Upper lobe of right lung (tissue), 1 donor: Measurements from ENCODE around the gene PLXNA2. TPM values are rescaled to one million over a fixed set of nuclear protein-coding genes. Genes with fewer than 3 reads are reported as not detected.

Experiments
- ATAC-seq: fragments of 200-7000 bp; cut with Tn5 transposase; one replicate; pipeline ENCODE4 v1.9.1; 2020; ENCODE audit warnings: mild to moderate bottlenecking, moderate library complexity
- DNase-seq: peaks from one replicate; pipeline ENCODE4 v3.0.0-alpha.2; 2020
- H3K27ac ChIP-seq: fragments of 200-600 bp; one replicate; pipeline ENCODE4 v1.8.0; 2022
- H3K27me3 ChIP-seq: fragments of 200-600 bp; one replicate; pipeline ENCODE4 v1.8.0; 2022; ENCODE audit warnings: mild to moderate bottlenecking
- H3K36me3 ChIP-seq: fragments of 200-600 bp; one replicate; pipeline ENCODE4 v1.8.0; 2022
- H3K4me1 ChIP-seq: fragments of 200-600 bp; one replicate; pipeline ENCODE4 v1.8.0; 2022
- H3K4me3 ChIP-seq: fragments of 200-600 bp; one replicate; pipeline ENCODE4 v1.8.0; 2022; ENCODE audit warnings: mild to moderate bottlenecking
- H3K9me3 ChIP-seq: fragments of 200-600 bp; one replicate; pipeline ENCODE4 v1.8.0; 2022
- CTCF ChIP-seq: fragments of 200-600 bp; IDR thresholded peaks from one replicate; pipeline ENCODE4 v1.8.0; 2022; ENCODE audit warnings: antibody characterized with exemption
- intact Hi-C: fragments of 100-400 bp; cut with DNase I; formaldehyde crosslinking; loops from one replicate; pipeline ENCODE4 v1.11.0; 2022
- total RNA-seq: library from RNA; stranded (reverse); fragmentation: NEBNext Ultra II Directional; extraction: Animal tissue kit (Norgen Biotek cat#: 25700); gene quantifications from one replicate; pipeline ENCODE4 v1.2.1, GENCODE V29; 2021
- donor health status: DM: no; HTN: yes; CAD: no; lungs with severe emphysema.

PLXNA2 gene
- total RNA-seq, 1 donor from 2014 or later: 98.5 TPM

DNA sequence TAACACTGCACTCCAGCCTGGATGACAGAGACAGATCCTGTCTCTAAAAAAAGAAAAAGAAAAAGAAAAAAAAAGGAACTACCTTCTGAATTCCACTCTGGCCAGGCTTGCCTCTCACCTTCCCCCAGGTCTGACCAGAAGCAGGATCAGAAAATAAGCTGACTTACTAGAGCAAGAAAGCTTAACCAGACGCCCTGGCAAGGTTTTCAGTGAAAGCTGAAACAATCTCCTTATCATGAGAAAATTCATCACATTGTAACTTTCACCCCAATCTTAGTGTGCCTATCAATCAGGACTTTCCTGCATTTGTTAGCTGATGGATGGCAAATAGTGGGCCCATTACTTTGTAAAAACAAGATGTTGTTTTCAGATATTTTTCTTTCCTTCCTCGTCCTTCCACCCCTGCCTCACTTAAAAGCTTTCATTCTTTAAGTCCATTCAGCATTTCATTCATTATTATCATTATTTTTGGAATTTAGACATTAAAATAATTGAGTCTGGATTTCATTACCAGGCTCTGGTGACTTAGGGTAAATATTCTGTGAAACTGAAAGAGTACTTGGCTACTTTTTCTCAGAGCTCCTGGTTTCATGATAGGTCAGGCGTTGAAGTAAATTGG, 236.8 kb downstream of the PLXNA2 start:
- H3K27ac ChIP-seq: no peak overlapping the region
- ATAC-seq: no peak
- no peaks in the 10 kb centered on the region for H3K4me1 ChIP-seq
- intact Hi-C loops: no loop called here
- no peak for TF ChIP-seq CTCF
- no peaks in the 10 kb centered on the region for H3K27me3 ChIP-seq
- no peak for DNase-seq
- no peak overlapping the region for H3K4me3 ChIP-seq
- no peaks in the 10 kb centered on the region for H3K9me3 ChIP-seq
- H3K36me3 ChIP-seq: no peaks in the 10 kb centered on the region

DNA sequence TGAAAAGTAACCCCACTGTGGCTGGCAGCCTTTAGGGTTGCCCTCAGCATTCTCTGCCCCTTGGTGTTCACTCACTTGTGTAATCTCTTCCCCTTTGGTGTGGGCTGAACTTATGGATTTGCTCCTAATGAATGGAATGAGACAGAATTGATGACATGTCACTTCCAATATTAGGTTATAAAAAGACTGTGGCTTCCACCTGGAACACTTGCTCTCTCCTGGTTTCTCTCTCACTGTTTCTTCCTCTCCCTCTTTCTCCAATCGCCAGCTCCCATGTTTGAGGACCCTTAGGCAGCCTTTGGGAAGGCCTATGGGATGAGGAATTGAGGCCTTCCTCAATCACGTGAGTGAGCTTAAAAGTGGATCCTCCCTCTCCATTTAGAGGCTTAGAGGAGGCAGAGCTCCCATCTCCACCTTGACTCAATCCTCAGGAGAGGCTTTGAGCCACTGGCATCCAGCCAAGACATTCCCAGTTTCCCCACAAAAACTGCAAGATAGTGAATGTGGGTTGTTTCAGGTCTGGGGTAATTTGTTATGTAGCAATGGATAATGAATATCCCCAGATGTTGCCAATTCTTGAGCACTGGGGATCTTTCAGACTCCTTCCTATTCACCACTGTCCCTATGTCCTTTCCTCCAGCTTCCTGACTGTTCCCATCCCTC, 237.8 kb downstream of the PLXNA2 start:
- intact Hi-C loops: no loop called here
- no peaks in the 10 kb centered on the region for H3K27me3 ChIP-seq
- H3K9me3 ChIP-seq: no peaks in the 10 kb centered on the region
- TF ChIP-seq CTCF: no peak
- ATAC-seq (no peak), DNase-seq (no peak)
- no peak overlapping the region for H3K4me3 ChIP-seq
- H3K4me1 ChIP-seq: no peaks in the 10 kb centered on the region
- H3K36me3 ChIP-seq: no peaks in the 10 kb centered on the region
- H3K27ac ChIP-seq: no peak overlapping the region

DNA sequence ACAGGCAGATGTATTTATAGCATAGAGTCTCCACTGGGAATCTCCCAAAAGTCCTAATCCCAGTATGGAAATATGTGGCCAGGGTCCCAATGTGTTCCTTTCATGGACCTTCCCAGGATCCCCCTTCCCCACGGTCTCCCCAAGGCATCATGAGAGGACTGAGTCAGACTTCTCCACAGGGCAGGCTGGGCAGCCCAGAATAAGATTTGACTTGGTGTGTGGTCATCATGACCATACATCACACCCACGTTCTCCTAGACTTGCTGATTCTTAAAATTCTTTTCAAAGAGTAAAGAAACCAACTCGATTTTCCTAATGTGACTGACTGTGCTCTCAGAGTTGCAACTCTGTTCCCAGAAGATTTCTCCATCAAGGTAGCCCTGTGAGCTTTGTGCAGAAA, 239.3 kb downstream of the PLXNA2 start:
- Histone ChIP-seq H3K9me3 (no peaks in the 10 kb centered on the region), H3K4me3 (no peak overlapping the region), H3K27me3 (no peaks in the 10 kb centered on the region), H3K4me1 (no peaks in the 10 kb centered on the region), H3K36me3 (no peaks in the 10 kb centered on the region), H3K27ac (no peak overlapping the region)
- ATAC-seq (no peak), DNase-seq (no peak)
- intact Hi-C loops: no loop called here
- no peak for TF ChIP-seq CTCF

DNA sequence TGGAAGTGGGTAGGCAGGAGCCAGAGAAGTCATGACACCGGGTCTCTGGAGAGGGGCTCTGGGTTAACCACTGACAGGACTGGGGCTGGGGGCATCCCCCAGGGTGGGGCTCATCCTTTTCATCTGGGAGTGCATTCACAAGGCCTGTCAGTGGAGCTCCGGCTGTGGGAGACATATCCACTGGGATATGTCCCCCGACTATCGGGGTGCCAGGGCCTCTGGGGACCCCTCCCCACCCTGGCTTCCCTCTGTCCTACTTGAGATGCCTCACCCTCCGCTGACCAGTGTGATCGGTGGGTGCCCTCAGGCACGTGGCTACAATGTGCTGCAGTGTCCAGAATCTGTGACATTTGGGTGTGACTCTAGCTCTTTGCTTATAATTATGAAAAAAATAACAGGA, 240.9 kb downstream of the PLXNA2 start:
- no peak for ATAC-seq
- Histone ChIP-seq H3K27me3 (no peaks in the 10 kb centered on the region), H3K9me3 (no peaks in the 10 kb centered on the region), H3K4me1 (no peaks in the 10 kb centered on the region), H3K36me3 (no peaks in the 10 kb centered on the region), H3K4me3 (no peak overlapping the region), H3K27ac (no peak overlapping the region)
- no peak for TF ChIP-seq CTCF
- intact Hi-C loops: no loop called here
- no peak for DNase-seq

DNA sequence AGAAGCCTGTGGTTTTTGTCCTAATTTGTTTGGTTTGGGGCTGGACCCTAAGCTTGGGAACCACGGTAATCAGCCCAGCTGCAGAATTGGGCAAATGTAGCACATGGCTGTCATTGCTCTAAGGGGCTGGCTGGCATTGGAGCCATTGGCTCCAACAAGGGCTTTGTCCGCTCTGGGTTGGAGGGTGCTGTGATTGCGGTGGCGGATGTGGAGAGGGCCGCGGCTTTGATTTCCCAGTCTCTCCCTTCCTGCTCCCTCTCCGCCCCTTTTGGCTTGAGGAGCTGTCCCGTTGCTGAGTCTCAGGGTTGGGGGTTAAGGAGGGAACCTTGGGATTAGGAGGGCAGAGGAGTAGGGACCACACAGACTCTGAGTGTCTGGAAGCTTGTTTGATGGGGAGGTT, 241.5 kb downstream of the PLXNA2 start:
- intact Hi-C loops: no loop called here
- TF ChIP-seq CTCF: no peak
- no peak for ATAC-seq
- Histone ChIP-seq H3K4me1 (no peaks in the 10 kb centered on the region), H3K36me3 (no peaks in the 10 kb centered on the region), H3K27me3 (no peaks in the 10 kb centered on the region), H3K27ac (no peak overlapping the region), H3K9me3 (no peaks in the 10 kb centered on the region), H3K4me3 (no peak overlapping the region)
- no peak for DNase-seq

DNA sequence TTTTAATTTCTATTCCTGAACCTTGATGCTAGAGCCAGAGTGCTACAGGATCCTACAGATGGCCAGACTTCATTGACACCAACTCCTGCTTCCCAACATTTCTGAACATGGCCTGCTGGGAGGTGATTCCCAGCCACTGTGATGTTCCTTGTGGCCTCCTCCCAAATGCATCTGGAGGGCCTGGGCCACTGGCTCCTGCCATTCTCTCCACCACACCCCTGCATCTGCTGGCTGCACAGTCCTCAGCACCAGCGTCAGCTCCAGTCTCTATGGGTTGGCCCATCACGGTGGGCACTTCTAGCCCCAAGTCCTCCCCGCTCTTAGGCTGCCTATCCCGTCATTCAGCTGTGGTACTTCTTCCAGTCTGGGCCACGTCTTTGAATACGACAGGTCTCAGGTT, 242.1 kb downstream of the PLXNA2 start:
- Histone ChIP-seq H3K27me3 (no peaks in the 10 kb centered on the region), H3K9me3 (no peaks in the 10 kb centered on the region), H3K4me1 (no peaks in the 10 kb centered on the region), H3K27ac (no peak overlapping the region), H3K36me3 (no peaks in the 10 kb centered on the region), H3K4me3 (no peak overlapping the region)
- no peak for ATAC-seq
- intact Hi-C loops: no loop called here
- DNase-seq: no peak
- TF ChIP-seq CTCF: no peak
